Endothelial cell of umbilical vein (primary cell): ENCODE data around the gene URGCP. TPM values are rescaled to one million over a fixed set of nuclear protein-coding genes. Genes with fewer than 3 reads are reported as not detected.

ENCODE experiments used
- BruUV-seq: library from RNA; stranded (reverse); fragments of 400-500 nt; replicated peaks from 2 replicates; lab custom pipeline; 2021; lab: Mats Ljungman, UMichigan
- CTCF ChIA-PET: fragments of 300-600, 350-600 bp; sonication (Branson Sonifier 250); formaldehyde crosslinking; loops from one replicate; lab custom pipeline; 2021; ENCODE audit warnings: antibody characterized with exemption, inconsistent platforms; lab: Charles Lee
- POLR2A ChIA-PET: fragments of 300-600, 350-600 bp; sonication (Branson Sonifier 250); formaldehyde crosslinking; loops from one replicate; lab custom pipeline; 2021; ENCODE audit warnings: antibody characterized with exemption, inconsistent platforms; lab: Charles Lee
- DNase-seq: peaks from one replicate; pipeline ENCODE4 v3.0.0-alpha.2; 2011; ENCODE audit warnings: low read depth, low spot score
- FAIRE-seq: peaks from 2 replicates; lab custom pipeline; 2011; peaks lifted over from hg19 to GRCh38; lab: Jason Lieb, UNC
- H2AFZ ChIP-seq: 2 replicates; pipeline ENCODE4 v1.6.0; 2012; ENCODE audit warnings: low read depth, low read length, control low read depth, inconsistent platforms
- H3K27ac ChIP-seq: 2 replicates; pipeline ENCODE4 v1.5.1; 2011; ENCODE audit warnings: low read depth, mild to moderate bottlenecking, control low read depth, low read length, moderate library complexity; ENCODE audit not compliant: insufficient read depth
- H3K27me3 ChIP-seq, 2 experiments: 2 replicates each; pipeline versions ENCODE4 v1.6.0 to v1.6.1; 2011; ENCODE audit warnings: low read length in 2 of 2, mixed read lengths in 1 of 2; ENCODE audit not compliant: control insufficient read depth in 2 of 2, insufficient read depth in 2 of 2
- H3K36me3 ChIP-seq, 2 experiments: 2 replicates in 1 of 2; 3 replicates in 1 of 2; pipeline ENCODE4 v1.5.1; 2011; ENCODE audit warnings: low read length in 2 of 2, mild to moderate bottlenecking in 1 of 2, moderate library complexity in 1 of 2; ENCODE audit not compliant: control insufficient read depth in 2 of 2, insufficient read depth in 2 of 2; ENCODE audit errors: extremely low read depth in 1 of 2
- H3K4me1 ChIP-seq: 3 replicates; pipeline ENCODE4 v1.5.1; 2011; ENCODE audit warnings: mild to moderate bottlenecking, low read length; ENCODE audit not compliant: control insufficient read depth, insufficient read depth; ENCODE audit errors: extremely low read depth
- H3K4me2 ChIP-seq: 2 replicates; pipeline ENCODE4 v1.6.1; 2011; ENCODE audit warnings: low read length, control low read depth, mixed read lengths; ENCODE audit not compliant: insufficient read depth
- H3K4me3 ChIP-seq, 3 experiments: fragments of 200-600 bp in 1 of 3; sonication (generic), shearing (Covaris generic) in 1 of 3; replicated peaks in 1 of 3; 2 replicates each; pipeline ENCODE4 v1.5.1; 2011 to 2016; ENCODE audit warnings: control low read depth in 3 of 3, low read length in 3 of 3, mild to moderate bottlenecking in 2 of 3, inconsistent platforms in 1 of 3, low read depth in 1 of 3, moderate library complexity in 1 of 3; ENCODE audit not compliant: insufficient read depth in 1 of 3
- H3K79me2 ChIP-seq: 2 replicates; pipeline ENCODE4 v1.6.0; 2012; ENCODE audit warnings: low read length, inconsistent platforms; ENCODE audit not compliant: control insufficient read depth, insufficient read depth
- H3K9ac ChIP-seq: replicated peaks from 2 replicates; pipeline ENCODE3; 2011; ENCODE audit warnings: low read length, control low read depth; ENCODE audit not compliant: insufficient read depth; ENCODE audit errors: extremely low read depth
- H3K9me1 ChIP-seq: replicated peaks from 3 replicates; pipeline ENCODE4 v1.6.0; 2011; ENCODE audit warnings: mild to moderate bottlenecking, low read length; ENCODE audit not compliant: control insufficient read depth, insufficient read depth; ENCODE audit errors: extremely low read depth
- H3K9me3 ChIP-seq: replicated peaks from 2 replicates; pipeline ENCODE4 v1.5.1; 2012; ENCODE audit warnings: low read length, inconsistent platforms; ENCODE audit not compliant: control insufficient read depth, insufficient read depth
- H4K20me1 ChIP-seq: replicated peaks from 2 replicates; pipeline ENCODE3; 2011; ENCODE audit warnings: mild to moderate bottlenecking, low read length; ENCODE audit not compliant: control insufficient read depth, insufficient read depth; ENCODE audit errors: extremely low read depth
- FOS ChIP-seq: IDR thresholded peaks from 2 replicates; pipeline ENCODE4 v1.6.1; 2011; ENCODE audit warnings: mild to moderate bottlenecking, low read length, moderate library complexity, borderline replicate concordance; ENCODE audit not compliant: insufficient read depth
- JUN ChIP-seq: IDR thresholded peaks from 2 replicates; pipeline ENCODE4 v1.6.1; 2011; ENCODE audit warnings: borderline replicate concordance, low read depth; ENCODE audit not compliant: insufficient read length, insufficient read depth
- POLR2A ChIP-seq: IDR thresholded peaks from 2 replicates; pipeline ENCODE4 v1.6.1; 2012; ENCODE audit warnings: low read depth, mild to moderate bottlenecking, control low read depth, low read length
- dilution Hi-C: fragments of 300-500 bp; cut with MboI; formaldehyde crosslinking; loops from one replicate; pipeline ENCODE4 v1.15.0; 2019; ENCODE audit warnings: low sequenced_read_pairs; ENCODE audit not compliant: extremely low pct_ligation_motif_present
- intact Hi-C: fragments of 100-400 bp; cut with micrococcal nuclease; formaldehyde crosslinking; loops from one replicate; pipeline ENCODE4 v1.10.0; 2022
- polyA plus RNA-seq, 4 experiments: library from polyadenylated mRNA; depleted of rRNA in 3 of 4; stranded (reverse) in 3 of 4; unstranded in 1 of 4; fragments of >200 nt; gene quantifications; 2 replicates each; pipeline versions ENCODE4 v1.2.1 to v1.2.3, GENCODE V29; 2011 to 2012; ENCODE audit warnings: missing spikeins in 1 of 4
- total RNA-seq: library from RNA; stranded (reverse); gene quantifications from 2 replicates; pipeline ENCODE4 v1.2.3, GENCODE V29; 2021
- TF ChIP-seq, protein P1 (sequence below), 2 donors: IDR thresholded peaks; 1 replicate in 1 of 2; 2 replicates in 1 of 2; pipeline ENCODE4 v1.5.1; 2011; ENCODE audit warnings: low read length in 2 of 2, mild to moderate bottlenecking in 2 of 2, moderate library complexity in 2 of 2, control low read depth in 1 of 2, inconsistent platforms in 1 of 2, low read depth in 1 of 2; ENCODE audit not compliant: insufficient read depth in 1 of 2; ENCODE audit errors: extremely low read depth in 1 of 2

URGCP gene
- total and polyA plus RNA-seq, 2 donors (not counting 3 experiments of a cell fraction or from before 2014, with no cell fraction given) = 13.1 to 25.3 TPM

GRCh38 chr7:43891069-43891955, 15.1 kb downstream of the URGCP start:
- no peak overlapping the region for H3K4me3 ChIP-seq
- CTCF ChIA-PET = interaction anchor here (0.8 to 1.4 kb wide), 2 partner anchors 13 to 22 kb away, joined by 3 read pairs; no protein-coding TSS in a partner anchor
- no TSS peak for BruUV-seq

More at GRCh38 chr7:43891069-43891955, 15.1 kb downstream of the URGCP start:
- peaks cover 6% of the 10 kb centered on the region for H3K4me1 ChIP-seq
- no peaks in the 10 kb centered on the region for H3K9me1 ChIP-seq
- no peak overlapping the region for H3K9ac ChIP-seq
- H2AFZ ChIP-seq = no peak overlapping the region
- peaks cover 50% of the 10 kb centered on the region for H3K79me2 ChIP-seq
- POLR2A ChIA-PET = no interaction called here
- TF ChIP-seq JUN (no peak), POLR2A (no peak), FOS (no peak)
- TF ChIP-seq, protein P1, sequence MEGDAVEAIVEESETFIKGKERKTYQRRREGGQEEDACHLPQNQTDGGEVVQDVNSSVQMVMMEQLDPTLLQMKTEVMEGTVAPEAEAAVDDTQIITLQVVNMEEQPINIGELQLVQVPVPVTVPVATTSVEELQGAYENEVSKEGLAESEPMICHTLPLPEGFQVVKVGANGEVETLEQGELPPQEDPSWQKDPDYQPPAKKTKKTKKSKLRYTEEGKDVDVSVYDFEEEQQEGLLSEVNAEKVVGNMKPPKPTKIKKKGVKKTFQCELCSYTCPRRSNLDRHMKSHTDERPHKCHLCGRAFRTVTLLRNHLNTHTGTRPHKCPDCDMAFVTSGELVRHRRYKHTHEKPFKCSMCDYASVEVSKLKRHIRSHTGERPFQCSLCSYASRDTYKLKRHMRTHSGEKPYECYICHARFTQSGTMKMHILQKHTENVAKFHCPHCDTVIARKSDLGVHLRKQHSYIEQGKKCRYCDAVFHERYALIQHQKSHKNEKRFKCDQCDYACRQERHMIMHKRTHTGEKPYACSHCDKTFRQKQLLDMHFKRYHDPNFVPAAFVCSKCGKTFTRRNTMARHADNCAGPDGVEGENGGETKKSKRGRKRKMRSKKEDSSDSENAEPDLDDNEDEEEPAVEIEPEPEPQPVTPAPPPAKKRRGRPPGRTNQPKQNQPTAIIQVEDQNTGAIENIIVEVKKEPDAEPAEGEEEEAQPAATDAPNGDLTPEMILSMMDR (IDR thresholded peaks at IDR 0.05; ENCODE audit: extremely low read depth in 1 of 2, insufficient read depth in 1 of 2, low read depth in 1 of 2, low read length in 2 of 2) = no peak
- no peaks in the 10 kb centered on the region for H3K36me3 ChIP-seq
- FAIRE-seq = no peak
- H3K4me2 ChIP-seq = no peak overlapping the region
- no peak for DNase-seq
- no peak overlapping the region for H3K27ac ChIP-seq
- no peaks in the 10 kb centered on the region for H3K9me3 ChIP-seq
- no peaks in the 10 kb centered on the region for H4K20me1 ChIP-seq
- dilution Hi-C loops (no loop called here), intact Hi-C loops (loop anchor here (1.0 kb wide), 1 partner anchor 39 kb away; no protein-coding TSS in a partner anchor)
- H3K27me3 ChIP-seq = no peaks in the 10 kb centered on the region
